ENCODE measurements around the gene JADE1. TPM values are rescaled to one million over a fixed set of nuclear protein-coding genes. Genes with fewer than 3 reads are reported as not detected.

JADE1 gene
- total and polyA plus RNA-seq, 2 of the 13 experiments (the other 11 are each of a cell fraction or from before 2014, with no cell fraction given), result 5.4 to 19.3 TPM

- Histone ChIP-seq H3K27me3 (ENCODE audit: control insufficient read depth in 1 of 2, insufficient read depth in 2 of 2, low read length in 2 of 2) (no peaks in the 10 kb centered on the region), H3K36me3 (replicated peaks in 1 of 2; ENCODE audit: control insufficient read depth in 1 of 2, insufficient read depth in 2 of 2, low read length in 2 of 2) (no peaks in the 10 kb centered on the region), H3K4me2 (ENCODE audit: low read depth, low read length) (no peak overlapping the region), H3K9ac (ENCODE audit: insufficient read depth, low read depth, low read length) (no peak overlapping the region), H3K4me1 (ENCODE audit: insufficient read depth, low read length) (no peaks in the 10 kb centered on the region), H3K9me3 (ENCODE audit: low read length) (no peaks in the 10 kb centered on the region), H3K79me2 (ENCODE audit: insufficient read depth, low read length) (no peaks in the 10 kb centered on the region), H3K27ac (ENCODE audit: extremely low read length, insufficient read depth, low read length) (no peak overlapping the region), H2AFZ (ENCODE audit: low read length) (no peak overlapping the region), H4K20me1 (ENCODE audit: insufficient read depth, low read length) (no peaks in the 10 kb centered on the region), H3K4me3 (replicated peaks in 1 of 3; ENCODE audit: insufficient read depth in 1 of 3, low read depth in 2 of 3, low read length in 3 of 3) (no peak overlapping the region)
- BruUV-seq (replicated peaks), result no TSS peak
- peak; percentile 15 for FAIRE-seq
- peak; percentile 28 for DNase-seq (ENCODE audit: low spot score)
- TF ChIP-seq GMEB2 (CRISPR knock-in tag; IDR thresholded peaks at IDR 0.05; ENCODE audit: low read depth), result no peak
- TF ChIP-seq HMGA1 (CRISPR knock-in tag; conservative IDR thresholded peaks at IDR 0.05), result no peak
- peak; percentile 65 for TF ChIP-seq CTCF (CRISPR knock-in tag; IDR thresholded peaks at IDR 0.05)
- no peak for TF ChIP-seq FOXO1 (CRISPR knock-in tag; IDR thresholded peaks at IDR 0.05)
- TF ChIP-seq RAD21 (CRISPR knock-in tag; IDR thresholded peaks at IDR 0.05), result 0 out of 2 replicates have a peak, but pooled peaks have one; percentile 16
- TF ChIP-seq ZNF350 (CRISPR knock-in tag; IDR thresholded peaks at IDR 0.05; ENCODE audit: borderline replicate concordance, low read depth), result no peak
- no peak for TF ChIP-seq ZNF879 (CRISPR knock-in tag; IDR thresholded peaks at IDR 0.05)
- no peak for TF ChIP-seq FOXC1 (CRISPR knock-in tag; IDR thresholded peaks at IDR 0.05; ENCODE audit: borderline replicate concordance)
- no peak for TF ChIP-seq TARDBP (CRISPR knock-in tag; IDR thresholded peaks at IDR 0.05)
- TF ChIP-seq STAG1 (CRISPR knock-in tag; IDR thresholded peaks at IDR 0.05), result peak; percentile 77
- TF ChIP-seq SMC3 (IDR thresholded peaks at IDR 0.05; ENCODE audit: low read length), result peak; percentile 61
- no peak for TF ChIP-seq SIX1 (CRISPR knock-in tag; IDR thresholded peaks at IDR 0.05; ENCODE audit: borderline replicate concordance)
- TF ChIP-seq ZNF430 (CRISPR knock-in tag; IDR thresholded peaks at IDR 0.05), result no peak
- POLR2A ChIA-PET, result no interaction called here
- 1% methylated on average over 3 of the region's 3 CpGs for WGBS (ENCODE audit: low lambda C conversion rate)
- in situ Hi-C loops (cut with HindIII; ENCODE audit: extremely low pct_ligation_motif_present, low pct_unique_long_range_greater_than_20kb) (no loop called here), intact Hi-C loops (cut with micrococcal nuclease; ENCODE audit: unreplicated experiment) (loop anchor here (1.0 kb wide), 3 partner anchors 27 to 386 kb away; partner anchors contain the start of gene JADE1)
- ATAC-seq, result peak; percentile 91
- CTCF ChIA-PET (ENCODE audit: low intra/inter-chr PET ratio, low total read pairs), result interaction anchor here (0.7 to 2.0 kb wide), 2 partner anchors 81 to 386 kb away, joined by 3 to 20 read pairs; no protein-coding TSS in a partner anchor
These were observed 27.3 kb upstream of the JADE1 start for GRCh38 chr4:128782076-128782715.
